RKO (cell line): ENCODE results near the gene TTLL9.
"Not testable (repeated sequence)": the region's sequence is repeated elsewhere in the genome, so short reads cannot be mapped to it uniquely, and the experiment has no call there.

Experiments used
- DNase-seq: peaks from one replicate; pipeline ENCODE4 v3.0.0-alpha.2; 2016; ENCODE audit warnings: low spot score

The TTLL9 gene

DNA sequence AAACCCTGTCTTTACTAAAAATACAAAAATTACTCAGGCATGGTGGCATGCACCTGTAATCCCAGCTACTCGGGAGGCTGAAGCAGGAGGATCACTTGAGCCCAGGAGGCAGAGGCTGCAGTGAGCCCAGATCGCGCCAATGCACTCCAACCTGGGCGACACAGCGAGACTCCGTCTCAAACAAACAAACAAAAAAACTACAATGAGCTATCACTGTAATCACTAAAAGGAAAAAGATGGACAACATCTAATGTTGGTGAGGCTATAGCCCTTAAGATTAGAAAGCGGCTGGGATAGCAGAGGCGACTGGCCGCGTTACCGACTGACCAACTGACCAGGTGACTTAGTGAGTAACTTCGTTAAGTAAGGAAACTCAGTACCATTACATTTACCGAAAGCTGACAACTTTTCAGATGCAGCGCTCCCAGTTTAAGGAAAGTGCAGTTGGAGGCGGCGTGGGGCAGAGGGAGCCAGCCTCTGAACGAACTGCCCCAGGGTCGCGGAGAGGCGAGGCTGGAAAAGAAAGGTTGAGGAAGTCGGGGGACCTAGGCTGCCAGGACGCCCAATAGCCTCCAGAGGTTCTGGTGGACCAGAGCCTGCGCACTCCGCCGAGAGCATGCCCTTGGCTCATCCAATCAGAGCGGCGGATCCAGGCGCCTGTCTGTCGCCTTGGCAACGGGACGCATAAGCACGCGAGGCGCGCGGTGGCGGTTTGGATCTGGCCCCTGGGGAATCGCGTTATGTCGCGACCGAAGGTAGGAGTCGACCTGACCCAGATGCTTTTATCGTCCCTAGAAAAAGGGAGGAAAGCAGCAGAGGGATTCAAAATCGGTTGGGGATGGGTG is 8.9 kb downstream of the TTLL9 start:
- DNase-seq: peak; percentile 99

DNA sequence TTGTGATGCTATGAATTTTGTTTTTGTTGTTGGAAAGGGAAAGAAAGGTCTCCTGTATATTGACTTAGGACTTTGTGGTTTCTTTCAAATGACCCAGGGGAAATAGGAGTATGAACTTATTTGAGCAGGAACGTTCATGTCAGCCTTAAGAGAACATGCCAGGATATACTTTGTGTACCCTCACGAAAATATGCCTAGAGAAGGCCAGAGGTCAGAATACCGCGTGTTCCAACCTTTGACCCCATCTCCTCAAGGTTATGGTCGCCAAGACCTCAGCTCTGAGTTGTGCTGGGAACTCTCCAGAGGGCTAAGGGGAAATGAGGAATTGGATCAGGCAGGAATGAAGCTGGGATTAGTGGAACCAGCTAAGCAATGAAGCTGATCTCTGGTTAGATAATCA is 11.5 kb downstream of the TTLL9 start:
- no peak for DNase-seq

DNA sequence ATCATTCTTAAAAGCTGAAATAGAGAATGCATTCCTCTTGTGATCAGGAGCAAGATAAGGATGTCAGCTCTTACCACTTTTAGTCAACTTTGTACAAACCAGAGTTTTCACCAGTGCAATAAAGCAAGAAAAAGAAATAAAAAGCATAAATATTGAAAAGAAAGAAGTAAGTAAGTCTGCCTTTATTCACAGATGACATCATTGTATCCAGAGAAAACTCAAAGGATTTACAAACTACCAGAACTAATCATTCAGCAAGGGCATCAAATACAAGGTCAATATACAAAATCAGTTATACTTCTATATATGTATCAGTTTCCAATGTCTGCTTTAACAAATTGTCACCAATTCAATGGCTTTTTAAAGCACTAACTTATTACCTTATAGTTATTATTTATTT is 13.4 kb downstream of the TTLL9 start:
- no peak for DNase-seq

DNA sequence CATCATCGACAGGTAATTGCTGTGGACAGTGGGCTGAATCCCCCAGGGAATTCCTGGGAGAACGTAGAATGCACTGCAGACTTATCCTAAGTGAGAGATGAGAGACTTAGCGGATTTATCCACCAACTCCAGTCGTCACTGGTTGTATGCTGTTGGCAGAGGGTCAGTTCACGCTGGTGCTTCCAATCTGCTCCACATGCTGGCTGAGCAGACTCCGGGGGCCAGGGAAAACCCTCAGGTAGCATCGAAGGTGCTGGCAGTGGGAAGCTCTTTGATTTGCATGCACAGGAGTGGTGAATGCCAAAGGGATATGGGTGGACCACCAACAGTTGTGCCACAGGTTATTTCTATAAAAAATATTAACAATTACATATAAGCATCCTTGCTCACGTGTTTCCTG is 20.2 kb downstream of the TTLL9 start:
- no peak for DNase-seq

DNA sequence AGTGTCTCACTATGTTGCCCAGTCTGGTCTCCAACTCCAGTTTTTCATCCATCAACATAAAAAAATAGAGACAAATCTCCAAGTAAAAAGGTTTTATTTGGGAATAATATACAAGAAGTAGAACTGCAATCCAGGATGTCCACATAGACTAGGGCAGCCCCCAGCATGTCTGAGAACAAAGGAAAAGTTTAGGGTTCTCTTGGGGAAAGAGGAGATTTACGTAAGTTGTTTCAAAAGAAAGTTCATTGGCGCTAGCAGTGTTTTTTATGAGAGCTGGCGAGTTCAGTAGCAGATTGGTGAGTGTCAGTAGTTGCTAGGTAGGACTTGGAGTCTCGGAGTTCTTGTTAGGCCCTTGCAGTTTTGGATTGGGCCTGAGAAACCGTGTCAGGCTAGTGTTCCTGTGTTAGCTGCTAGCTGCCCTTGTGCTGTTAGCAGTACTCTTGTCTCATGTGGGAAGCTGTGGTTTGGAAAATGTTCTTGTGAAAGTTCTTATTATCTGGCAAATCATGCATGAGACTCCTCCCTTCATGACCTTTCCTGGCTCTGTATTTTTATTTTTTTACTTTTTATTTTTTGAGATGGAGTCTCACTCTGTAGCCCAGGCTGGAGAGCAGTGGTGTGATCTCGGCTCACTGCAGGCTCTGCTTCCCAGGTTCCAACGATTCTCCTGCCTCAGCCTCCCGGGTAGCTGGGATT is 24.7 kb downstream of the TTLL9 start:
- DNase-seq: peak; percentile 34

DNA sequence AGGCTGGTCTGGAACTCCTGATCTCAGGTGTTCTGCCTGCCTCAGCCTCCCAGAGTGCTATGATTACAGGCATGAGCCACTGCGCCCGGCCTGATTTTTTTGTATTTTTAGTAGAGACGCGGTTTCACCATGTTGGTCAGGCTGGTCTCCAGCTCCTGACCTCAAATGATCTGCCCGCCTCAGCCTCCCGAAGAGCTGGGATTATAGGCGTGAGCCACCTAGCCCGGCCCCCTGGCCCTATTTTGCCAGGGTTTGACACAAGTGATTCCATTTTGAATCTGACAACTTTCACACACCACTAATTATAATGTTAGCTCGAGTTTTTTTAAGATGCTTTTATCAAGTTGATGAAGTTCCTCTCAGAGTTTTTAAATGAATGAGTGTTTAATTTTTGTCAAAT is 25.6 kb downstream of the TTLL9 start:
- DNase-seq: no peak

DNA sequence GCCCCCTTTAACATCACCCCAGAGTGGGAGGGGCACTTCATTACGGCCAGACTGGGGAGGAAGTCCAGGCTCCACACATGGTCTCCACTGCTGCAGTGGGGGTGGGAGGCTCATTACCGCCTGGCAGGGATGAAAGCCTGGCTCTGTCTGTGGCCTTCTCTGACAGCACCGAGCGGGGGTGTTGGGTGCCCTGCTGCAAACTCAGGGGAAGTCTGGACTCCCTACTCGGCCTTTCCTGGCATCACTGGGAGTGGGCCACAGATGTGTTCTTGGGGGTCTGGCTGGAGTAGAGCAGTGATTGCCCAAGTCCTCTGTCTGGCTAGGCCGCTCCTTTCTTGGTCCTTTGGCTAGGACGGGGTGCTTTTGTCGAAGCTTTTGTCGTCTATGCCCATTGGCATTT is 27.1 kb downstream of the TTLL9 start:
- no peak for DNase-seq

DNA sequence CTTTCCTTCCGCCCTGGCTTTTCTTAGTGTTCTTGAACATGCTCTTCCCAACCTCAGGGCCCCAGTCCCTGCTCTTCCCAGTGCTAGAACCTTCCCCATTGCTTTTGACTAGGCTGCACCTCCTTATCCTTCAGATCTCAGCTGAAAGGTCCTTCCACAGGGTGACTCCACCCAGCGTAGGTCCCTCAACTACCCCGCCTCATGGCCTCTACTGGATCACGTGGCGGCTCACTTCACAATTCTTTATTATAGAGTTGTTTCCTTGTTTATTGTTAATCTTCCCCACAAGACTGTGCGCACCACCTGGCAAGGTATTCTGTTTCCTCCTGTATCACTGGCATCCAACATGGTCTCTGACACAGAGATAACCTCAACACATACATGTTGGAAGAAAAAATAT is 31.2 kb downstream of the TTLL9 start:
- no peak for DNase-seq

DNA sequence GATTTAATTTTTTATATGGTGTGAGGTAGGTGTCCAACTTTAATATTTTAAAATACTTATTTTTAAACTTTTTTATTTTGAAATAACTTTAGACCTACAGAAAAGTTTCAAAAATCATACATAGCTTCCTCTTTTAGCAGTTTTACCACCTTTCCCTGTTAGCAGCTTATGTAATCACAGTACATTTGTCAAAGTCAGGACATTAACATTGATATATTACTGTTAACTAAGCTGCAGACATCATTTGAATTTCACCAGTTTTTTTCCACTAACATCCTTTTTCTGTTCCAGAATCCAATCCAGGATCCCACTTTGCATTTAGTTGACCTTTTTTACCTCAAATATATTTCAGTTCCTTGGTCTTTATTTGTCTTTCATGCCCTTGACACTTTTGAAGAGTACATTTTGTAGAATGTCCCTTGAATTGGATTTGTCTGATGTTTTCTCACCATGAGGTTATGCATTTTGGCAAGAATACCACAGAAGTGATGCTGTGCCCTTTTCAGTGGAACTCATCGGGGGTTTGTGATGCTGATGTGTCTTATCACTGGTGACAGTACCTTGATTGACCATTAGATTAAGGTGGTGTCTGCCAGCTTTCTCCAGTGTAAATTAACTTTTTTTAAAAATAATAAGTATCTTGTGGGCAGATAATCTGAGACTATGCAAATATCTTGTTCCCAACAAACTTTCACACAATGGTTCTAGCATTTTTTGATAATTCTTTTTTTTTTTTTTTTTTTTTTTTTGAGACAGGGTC is 33.4 kb downstream of the TTLL9 start:
- DNase-seq: no peak

DNA sequence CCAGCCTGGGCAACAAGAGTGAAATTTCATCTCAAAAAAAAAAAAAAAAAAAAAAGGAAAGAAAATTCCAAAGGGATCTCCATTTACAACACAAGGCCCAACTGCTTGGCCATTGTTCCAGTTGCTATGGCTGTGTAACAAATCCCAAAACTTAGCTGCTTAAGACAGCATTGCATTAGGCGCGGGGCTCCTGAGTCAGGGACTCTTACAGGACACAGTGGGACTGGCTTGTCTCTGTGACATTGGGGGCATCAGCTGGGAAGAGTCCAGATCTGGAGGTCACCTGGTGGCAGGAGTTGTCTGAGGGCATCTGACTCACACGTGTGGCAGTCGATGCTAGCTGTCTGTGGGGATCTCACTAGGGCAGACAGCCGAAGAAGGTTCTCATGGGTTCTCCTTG is 35.6 kb downstream of the TTLL9 start:
- DNase-seq: no peak

DNA sequence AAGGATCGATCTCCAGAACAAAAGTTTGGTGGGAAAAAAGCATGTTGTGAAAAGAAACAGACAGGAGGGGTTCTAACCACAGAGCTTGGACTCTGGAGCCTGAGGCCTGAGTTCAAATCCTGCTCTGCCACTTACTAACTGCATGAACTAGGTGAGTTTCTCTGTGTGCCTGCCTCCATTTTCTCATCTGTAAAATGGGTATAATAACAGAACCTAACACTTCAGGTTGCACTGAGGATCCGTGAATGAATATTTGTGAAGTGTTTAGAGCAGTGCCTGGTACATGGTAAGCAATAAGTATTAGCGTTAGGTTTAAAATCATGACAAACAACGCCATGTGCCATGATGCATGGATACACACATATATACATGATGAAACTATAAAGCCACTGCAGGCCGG is 36.6 kb downstream of the TTLL9 start:
- DNase-seq: no peak

DNA sequence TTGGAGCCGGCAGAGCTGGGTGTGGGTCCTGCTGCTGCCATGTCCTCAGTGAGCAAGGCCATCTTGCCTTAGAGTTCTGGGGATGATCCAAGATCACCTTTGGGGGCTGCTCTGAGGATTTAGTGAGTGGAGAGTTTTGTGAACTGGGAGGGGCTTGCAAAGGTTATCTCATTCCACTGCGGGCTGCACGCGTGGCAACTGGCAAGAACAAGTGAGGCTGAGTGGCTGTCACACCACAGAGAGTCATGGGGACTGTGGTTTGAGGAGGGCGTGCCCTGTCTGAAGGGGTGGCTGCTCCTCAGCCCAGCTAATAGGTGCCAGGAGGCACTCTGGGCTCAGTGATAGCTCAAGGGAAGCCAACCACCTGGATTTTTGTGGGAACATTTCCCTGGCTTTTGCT is 37.6 kb downstream of the TTLL9 start:
- DNase-seq: no peak

DNA sequence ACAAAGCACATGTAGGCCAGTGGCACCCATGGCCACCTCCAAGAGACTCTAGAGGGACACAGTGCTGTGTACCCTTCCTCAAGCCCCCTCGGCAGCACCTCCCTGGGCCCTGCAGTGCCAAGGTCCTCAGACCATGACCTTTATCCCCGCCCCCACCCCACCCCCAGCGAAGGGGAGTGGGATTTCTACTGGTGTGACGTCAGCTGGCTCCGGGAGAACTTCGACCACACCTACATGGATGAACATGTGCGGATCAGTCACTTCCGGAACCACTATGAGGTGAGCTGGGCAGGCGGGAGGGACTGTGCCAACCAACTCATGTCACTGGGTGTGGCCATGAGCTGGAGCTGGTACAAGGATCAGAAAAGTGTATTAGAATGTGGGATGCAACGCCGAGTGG is 38.0 kb downstream of the TTLL9 start:
- no peak for DNase-seq

DNA sequence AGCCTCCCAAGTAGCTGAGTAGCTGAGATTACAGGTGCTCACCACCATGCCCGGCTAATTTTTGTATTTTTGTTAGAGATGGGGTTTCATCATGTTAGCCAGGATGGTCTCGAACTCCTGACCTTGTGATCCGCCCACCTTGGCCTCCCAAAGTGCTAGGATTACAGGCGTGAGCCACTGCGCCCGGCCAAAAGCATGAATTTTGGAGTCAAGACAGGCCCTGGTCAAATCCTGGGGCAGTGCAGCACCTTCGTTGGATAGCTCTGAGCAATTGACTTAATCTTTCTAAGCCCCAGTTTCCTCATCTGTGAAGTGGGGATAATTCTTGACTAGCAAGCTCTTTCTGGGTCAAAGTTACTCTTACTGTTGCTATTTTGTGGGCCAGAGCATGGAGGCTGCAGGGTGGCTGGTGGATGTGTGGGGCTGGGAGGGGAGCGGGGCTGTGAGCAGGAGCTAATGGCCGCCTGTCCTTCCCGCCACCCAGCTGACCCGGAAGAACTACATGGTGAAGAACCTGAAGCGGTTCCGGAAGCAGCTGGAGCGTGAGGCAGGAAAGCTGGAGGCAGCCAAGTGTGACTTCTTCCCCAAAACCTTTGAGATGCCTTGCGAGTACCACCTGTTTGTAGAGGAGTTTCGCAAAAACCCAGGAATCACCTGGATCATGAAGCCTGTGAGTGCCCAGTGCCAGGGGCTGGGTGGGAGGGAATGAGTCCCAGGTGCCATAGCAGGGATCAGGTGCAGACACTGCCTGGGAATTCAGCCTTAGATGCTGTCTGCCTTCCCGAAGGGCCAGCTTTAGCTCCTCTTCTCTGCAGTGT is 39.0 kb downstream of the TTLL9 start:
- no peak for DNase-seq

DNA sequence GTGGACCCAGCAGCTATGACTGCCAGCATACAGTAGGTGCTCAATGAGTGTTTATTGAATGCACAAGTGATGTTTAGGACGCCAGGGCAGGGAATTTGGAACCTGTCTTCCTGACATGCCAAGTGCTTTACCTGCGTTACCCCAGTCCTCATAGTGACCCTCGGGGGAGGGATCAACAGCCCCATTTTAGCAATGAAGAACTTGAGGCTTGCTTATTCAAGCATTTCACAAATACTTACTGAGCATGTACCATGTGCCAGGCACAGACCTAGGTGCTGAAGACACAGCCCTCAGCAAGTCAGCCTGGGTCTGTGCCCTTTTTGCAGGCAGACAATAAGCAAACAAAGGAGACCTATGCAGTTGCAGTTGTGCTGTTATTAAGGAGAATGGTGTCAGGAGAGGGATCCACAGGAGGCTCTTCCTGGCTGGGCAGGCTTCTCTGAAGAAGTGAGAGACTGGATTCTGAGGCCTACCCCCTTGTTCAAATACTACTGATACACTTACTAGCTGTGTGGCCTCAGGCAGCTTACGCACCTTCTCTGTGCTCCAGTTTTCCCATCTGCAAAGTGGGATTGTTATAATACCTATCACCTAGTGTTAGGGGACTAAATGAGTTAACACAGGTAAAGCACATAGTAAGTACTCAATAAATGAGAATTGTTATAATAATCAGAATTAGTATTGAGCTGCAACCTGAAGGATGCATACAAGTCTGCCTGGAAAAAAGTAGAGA is 39.8 kb downstream of the TTLL9 start:
- DNase-seq: no peak

DNA sequence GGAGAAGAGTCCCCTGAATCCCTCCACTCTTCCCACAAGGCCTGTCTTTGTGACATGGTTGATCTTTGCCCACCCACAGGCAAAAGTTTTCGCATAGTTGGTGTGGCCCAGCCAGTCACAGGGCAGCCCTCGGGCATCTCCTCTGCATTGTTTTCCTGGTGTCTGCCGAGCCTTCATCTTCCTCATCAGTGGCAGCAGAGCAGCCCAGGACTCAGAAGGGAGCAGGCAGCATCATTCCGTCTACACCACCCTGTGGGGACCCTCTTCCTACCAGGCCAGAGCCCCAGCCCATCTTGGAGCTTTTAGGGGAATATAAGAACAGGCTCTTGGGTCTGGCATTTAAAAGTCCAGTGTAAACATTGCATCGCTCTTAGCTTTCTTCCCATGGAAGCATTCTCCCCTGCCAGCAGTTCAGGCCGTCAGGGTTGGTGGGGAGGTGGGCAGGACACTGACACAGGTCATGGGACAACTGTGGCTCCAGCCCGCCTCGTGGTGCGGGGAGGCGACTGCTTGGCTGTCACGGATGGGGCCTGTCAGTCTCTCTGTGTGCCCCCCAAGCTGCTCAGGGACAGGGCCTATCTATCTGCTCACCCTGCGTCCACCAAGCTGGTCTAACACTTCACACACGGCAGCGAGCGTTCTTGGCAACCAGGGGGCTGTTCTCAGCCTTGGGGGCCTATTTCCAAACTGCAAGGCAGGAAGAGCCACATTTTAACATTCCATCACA is 43.2 kb downstream of the TTLL9 start:
- no peak for DNase-seq

DNA sequence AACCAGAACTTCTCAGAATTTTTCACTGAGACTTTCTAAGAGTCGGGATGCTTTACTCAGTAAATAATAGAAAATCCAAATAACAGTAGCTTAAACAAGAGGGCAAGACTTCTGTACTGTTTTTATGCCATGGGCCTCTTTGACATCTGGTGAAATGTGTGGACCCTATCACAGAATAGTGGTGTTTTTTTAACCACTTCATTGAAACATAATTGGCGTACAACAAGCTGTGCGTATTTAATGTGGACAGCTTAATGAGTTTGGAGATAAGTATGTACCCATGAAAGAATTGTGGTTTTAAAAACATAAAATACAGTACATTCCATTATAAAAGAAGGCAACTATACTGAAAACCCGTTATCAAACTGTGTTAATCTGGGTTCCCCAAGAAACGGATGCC is 43.7 kb downstream of the TTLL9 start:
- DNase-seq: no peak

DNA sequence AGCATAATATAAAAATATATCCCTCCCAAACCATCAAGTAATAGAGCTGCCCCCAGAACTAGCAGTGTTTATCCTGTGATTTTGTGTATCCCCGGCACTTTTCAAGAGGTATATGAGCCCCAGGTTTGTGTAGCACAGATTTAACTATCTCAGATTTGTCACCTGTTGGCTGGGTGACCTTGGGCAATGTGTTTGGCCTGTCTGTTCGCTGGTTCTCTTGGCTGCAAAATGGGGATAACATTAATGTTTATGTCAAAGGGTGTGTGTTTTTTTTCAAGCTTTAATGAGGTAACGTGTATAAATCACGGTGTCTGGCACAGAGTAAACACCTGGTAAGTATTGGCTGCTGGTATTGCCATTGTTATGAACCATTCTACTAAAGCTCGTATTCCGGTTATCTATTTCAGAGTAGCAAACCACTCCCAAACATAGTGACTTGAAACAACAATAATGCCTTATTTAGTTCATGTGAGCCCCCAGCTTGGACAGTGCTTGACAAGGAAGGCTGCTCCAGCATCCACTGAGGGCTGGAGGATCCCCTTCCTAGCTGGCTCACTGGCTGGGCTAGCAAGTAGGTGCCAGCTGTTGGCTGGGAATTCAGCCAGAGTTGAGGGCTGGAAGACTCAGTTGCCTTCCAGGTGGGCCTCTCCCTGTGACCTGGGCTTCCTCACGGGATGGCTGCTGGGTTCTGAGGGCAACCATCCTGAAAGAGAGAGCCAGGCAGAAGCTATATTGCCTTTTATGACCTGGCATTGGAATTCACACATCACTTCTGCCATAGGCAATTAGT is 45.3 kb downstream of the TTLL9 start:
- no peak for DNase-seq

DNA sequence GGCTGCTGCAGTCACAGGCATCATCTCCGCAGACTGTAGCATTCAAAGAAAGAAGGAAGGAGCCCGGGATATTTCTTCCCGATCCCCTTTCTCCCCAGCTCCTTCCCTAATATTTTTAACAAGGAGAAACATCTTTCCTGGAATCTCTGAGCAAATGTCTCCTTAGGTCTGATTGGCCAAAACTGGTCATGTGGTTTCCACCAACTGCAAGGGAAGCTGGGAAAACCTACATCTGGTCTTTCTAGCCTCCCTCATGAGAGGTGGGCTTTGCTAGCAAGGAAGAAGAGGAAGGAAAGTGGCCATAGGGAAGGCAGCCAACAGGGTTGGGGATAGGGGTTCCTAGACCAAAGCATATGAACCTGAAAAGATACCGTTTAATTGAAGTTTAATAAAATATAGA is 46.3 kb downstream of the TTLL9 start:
- DNase-seq: no peak

DNA sequence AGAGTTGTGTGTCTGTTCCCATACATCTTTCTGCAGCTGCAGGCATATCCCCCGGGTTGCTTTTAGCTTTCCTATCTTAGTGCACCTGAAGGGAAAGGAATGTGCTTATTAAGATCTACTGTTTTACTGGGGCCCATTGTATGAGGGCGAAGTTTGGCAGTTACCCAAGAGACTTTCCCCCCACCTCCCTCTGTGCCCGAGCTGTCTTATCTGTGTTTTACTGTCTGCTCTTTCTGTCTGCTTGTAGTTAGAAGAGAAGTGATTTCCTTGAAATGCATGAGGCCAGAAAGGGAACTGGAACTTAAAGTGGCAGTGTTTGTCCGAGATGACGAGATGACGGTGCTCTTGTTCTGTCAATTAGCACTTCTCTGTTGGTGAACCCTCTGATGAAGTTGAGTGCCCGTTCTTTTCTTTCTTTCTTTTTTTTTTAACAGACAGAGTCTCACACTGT is 47.6 kb downstream of the TTLL9 start:
- DNase-seq: not testable (repeated sequence)
